Skin of body (tissue), 2 donors: ENCODE results near the gene ACTR2. TPM values are rescaled to one million over a fixed set of nuclear protein-coding genes. Genes with fewer than 3 reads are reported as not detected.

Experiments
- DNase-seq: peaks from one replicate; lab custom pipeline; 2025; lab: John Stamatoyannopoulos, UW
- total RNA-seq: library from RNA; depleted of rRNA; stranded (reverse); fragments of >200 nt; gene quantifications from one replicate; pipeline ENCODE4 v1.2.3, GENCODE V29; 2014

ACTR2 gene
- total RNA-seq, 1 donor from 2014 or later = 126 TPM

DNA sequence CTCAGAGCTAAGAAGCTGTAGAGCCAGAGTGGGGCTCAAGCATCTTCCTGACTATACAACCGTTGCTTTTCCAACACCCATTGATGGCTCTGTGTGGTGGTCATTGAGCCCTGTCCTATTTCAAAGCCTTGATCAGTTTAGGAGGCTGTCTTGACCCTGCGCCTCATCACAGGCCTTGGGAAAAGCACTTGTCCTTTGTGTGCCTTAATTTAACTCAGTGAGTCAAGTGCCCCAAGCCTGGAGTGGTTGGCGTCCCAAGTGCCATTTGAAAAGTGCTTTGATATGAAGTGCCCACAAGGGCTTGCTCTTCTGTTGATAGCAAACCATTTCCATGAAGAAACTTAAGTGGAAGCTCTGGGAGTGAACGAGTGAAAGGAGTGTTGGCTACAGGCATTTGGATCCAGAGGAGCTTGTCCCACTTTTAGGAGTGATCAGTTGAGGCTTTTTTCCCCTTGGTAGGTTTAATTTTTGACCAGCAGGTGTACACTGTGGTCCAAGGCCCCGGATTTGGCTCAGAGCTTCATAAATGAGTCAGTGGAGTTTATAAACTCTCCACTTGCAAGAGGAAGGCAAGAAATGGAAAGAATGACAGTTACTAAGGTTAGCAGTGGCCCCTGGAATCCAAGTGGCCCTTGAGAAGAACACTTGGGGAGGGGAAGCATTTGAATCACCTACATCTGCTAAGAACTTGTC lies 50.3 kb downstream of the ACTR2 start:
- no peak for DNase-seq

DNA sequence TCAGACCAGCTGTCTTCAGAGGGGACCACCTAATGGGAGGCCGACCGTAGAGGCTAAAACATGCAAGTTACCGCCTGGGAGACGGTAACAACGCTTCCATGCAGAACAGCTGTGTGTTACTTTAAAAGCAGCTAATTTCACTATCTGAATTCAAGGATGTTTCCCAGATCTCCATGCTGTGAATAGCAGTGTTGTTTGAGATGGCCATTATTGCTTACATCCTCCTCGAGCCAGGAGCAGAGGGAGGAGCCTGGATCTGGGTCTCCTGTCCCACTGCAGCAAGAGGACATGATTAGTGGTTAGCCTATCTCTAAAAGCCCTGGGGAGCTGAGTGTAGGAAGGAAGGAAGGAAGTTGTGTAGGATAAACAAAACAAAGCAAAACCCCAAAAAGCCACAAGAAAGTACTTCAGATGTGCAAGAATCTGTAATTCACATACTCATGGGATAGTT lies 50.9 kb downstream of the ACTR2 start:
- peak; percentile 16 for DNase-seq

DNA sequence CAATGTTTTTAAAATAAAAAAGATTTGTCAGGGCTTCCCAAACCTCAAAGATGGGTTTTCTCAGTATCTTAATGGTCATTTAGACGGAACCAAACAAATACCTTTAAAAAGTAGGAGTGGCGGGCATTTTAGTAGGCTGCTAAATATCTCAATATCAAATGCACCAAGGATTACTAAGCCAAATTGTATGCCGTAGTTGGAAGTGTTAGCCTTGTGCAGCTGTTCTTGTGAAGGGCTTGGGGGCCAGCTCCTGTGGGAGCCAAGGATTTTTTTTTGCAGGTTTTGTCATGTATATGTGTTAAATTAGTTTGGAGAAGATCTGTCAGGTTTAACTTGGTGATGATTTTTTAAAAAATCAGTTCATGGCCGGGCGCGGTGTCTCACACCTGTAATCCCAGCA lies 52.1 kb downstream of the ACTR2 start:
- DNase-seq = no peak

DNA sequence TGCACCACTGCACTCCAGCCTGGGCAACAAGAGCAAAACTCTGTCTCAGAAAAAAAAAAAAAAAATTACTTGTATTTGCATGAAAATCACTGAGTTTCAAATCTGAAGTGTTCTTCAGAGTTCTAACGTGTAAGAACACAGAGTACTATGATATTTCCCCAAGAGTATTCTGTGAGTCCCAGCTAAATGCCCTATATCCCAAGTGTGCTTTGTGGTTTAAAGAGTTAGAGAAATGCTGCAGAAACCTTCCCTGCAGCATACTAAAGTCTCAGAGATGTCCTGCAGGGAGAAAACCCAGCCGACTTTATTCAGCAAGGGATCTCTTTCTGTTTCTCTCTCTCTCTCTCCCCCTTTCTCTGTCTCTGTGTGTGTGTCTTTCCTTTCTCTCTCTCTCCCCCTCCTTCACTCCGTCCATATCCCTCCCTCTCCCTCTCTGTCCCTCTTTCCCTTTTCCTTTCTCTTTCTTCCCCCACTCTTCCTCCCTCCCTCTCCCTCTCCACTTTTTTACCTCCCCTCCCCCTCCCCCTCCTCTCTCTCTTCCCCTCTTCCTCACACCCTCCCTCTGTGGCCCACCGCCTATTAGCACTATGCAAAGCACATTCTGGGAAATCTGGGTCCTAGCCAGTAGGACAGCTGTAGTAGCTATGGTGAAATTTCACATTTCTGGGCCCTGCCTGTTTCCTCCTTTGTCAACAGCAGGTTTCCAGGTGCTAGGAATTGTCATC lies 54.2 kb downstream of the ACTR2 start:
- peak; percentile 69 for DNase-seq

DNA sequence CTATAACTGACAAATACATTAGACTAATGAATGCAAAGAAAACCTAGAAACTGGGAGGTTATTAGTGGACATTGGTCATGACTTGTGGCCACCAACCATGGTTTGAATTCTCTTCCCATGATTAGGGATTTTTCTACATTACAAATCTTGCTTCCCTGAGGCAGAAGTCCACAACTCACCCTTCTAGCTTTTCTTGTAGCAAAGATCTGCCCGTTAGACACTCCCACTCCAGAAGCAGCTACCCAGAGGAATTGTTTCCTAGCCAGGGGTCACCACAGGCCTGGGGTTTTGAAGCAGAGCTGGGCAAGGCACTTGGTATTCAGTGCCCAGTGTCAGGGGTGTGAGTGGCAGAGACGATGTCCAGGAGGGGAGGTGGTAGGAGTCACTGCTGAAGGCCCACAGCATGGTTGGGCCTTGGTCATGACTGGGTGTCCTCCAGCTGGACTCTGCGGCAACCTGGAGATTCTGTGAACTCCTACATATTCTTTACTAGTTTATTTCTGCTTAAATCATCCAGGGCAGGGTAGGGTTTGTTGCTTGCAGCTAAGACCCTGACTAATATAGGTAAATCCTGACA lies 54.9 kb downstream of the ACTR2 start:
- no peak for DNase-seq

DNA sequence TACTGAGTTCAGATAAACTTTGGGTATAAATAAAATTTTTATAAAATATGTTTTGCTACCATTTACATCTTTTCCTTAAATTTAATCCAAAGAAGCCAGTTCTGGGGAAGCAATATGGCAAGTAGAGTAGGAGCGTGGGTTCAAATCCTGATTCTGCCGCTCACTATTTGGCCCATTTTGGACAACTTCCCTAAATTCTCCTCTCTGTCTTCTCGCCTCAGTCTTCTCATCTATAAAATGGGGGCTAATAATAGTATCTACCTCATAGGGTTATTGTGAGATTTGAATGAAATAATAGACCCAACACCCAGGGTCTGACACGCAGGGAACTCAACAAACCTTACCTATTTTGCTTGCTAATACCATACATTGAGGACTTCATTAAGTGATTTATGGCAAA lies 59.7 kb downstream of the ACTR2 start:
- DNase-seq = no peak

DNA sequence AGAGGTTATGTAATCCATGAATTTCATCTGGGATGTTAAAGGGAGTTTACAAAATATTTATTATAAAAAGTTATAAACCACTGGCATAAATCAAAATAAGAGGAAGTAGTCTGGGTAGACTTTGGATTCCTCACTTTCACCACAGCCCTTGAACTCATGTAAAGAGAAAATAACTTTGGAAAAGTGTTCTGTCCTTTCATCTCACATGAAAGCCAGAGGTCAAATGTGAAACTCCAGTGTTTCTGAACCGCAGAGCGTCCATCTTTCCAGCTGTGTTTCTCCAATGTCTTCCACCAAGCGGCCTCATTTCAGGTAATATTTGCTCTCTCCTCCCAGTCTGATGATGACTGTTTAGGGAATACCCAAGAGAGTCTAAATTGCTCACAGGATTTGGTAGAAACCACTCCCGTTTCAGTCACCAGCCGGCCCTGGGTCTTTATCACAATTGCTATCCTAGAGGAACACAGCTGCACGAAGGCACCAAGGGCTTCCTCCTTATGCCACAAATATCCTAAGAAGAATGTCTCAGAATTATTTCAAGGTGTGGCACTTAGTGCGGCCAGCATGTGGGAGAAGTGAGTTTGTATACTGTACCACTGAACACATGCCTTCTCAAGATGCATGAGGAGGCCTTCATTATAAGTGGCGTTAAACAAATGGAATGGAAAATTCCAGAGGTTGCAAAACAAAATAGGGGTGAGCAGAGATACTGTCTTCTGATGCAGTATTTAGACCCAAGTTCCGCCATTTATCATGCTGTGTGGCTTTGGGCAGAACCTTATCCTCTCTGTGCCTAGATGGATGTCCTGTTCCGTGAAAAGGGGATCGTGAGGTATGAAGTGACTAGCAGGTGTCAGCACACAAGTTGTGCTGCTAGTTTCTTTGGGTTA lies 63.8 kb downstream of the ACTR2 start:
- peak; percentile 5 for DNase-seq

DNA sequence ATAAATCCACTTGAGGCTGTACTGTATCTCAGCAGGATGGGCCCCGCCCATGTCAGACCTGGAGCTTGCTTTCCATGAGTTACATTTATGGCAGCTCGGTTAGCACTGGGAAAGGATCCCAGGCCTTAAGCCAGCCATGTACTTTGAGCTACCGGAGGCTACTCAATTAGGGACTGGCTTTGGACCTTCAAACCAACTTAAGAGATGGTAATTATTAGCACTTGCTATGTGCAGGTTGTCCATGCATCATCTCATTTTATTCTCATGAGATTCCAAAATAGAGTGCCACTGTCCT lies 64.4 kb downstream of the ACTR2 start:
- DNase-seq = no peak

DNA sequence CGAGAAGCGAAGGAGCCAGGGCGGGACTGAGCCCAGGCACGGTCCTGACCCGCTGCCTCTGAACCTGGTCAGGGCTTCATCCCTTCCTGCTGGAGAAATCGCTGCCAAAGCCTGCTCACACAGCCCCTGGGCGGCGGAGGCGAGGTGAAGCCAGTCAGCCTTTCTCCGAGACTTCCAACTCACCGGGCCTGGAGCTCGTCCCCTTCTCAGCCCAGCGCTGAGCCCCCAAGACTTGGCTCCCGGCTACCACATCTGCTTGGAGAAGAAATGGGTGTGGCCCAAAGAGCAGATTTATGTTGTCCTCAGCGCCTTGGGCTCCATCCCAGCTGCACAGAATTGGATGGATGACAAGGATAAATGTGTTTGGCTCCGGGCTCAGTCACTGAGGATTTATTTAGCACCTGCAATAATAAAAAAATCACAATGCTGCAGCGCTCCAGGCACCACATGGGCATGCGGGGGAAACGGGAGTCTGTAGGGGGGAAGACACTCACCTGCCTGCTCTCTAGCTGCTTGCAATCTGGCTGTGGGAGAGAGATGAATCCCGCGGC lies 64.9 kb downstream of the ACTR2 start:
- DNase-seq = peak; percentile 82

DNA sequence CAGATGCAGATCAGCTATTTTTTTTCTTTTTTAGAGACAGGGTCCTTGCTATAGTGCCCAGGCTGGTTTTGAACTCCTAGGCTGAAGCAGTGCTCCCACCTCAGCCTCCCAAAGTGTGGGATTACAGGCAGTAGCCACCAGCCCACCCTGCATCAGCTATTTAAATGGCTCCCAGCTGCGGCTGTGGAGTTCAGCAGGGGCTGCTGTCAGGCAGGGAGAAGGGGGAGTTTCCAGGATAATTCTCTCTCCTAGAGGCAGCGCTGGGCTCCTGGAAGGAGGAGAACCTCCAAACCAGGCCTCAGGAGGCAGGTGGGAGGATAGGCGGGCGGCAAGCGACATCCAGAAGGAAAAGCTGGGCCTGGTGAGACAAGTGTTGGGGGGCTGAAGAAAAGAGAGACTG lies 65.7 kb downstream of the ACTR2 start:
- no peak for DNase-seq

DNA sequence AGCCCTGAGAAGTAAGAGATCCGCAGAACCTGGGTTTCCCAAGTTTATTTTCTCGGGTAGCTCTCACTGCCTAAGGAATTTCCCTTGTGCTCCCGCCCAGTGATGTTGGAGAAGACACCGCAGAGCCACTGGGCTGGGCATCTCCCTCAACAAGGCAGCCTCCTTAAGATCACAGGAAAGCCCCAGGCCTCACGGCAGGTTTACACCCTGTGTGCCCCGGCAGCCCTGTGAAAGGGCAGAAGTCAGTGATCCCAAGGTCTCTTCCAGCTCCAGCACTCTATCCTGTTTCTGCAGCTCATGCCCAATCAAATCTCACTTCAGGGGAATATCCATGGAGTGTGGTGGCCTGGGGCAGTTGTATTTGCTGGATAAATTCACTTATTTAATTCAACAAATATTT lies 66.5 kb downstream of the ACTR2 start:
- no peak for DNase-seq

DNA sequence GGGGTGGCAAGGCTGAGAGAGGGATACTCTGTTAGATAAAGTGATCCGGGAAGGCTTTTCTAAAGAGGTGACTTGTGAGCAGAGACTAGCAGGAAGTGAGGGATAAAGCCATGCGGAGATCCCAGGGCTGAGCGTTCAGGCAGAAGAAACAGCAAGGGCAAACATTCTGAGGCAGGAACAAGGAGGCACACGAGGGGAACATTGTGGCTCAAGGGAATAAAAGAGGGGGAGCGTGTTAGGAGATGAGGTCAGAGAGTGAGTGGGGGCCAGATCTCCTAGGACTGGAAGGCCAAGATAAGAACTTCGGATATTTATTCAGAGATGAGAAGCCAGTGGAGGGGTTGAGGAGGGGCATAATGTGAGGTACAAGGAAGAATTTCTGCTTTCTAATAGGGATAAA lies 67.1 kb downstream of the ACTR2 start:
- DNase-seq = no peak

DNA sequence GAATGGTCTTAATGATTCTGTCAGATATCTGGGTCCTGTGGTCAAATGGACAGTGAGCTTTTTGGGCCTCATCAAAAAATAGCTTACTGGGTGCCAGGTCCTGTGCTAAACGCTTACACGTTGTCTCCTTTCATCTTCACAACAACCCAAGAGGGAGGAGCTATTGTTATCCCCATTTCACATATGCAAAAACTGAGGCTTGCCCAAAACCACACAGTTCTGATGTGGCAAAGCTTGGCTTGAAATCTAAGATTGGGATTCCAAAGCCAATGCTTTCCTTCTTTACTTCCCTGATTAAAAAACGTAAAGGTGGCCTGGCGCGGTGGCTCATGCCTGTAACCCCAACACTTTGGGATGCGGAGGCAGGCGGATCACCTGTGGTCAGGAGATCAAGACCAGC lies 69.3 kb downstream of the ACTR2 start:
- no peak for DNase-seq

DNA sequence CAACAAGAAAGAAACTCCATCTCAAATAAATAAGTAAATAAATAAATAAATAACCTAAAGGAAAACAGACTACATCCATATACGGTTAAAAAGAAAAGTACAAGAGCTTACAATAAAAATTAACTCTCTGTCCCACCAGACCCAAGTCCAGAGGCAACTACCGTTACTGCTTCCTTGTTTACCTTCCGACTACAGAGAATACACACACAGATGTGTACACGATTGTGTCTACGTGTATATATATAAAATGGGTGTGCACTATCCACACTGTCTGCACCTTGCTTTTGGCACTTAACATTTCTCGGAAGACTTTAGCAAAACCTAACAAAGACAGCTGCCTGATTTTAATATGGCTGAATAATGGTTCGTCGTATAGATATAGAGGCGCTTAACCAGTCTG lies 69.9 kb downstream of the ACTR2 start:
- DNase-seq = no peak

DNA sequence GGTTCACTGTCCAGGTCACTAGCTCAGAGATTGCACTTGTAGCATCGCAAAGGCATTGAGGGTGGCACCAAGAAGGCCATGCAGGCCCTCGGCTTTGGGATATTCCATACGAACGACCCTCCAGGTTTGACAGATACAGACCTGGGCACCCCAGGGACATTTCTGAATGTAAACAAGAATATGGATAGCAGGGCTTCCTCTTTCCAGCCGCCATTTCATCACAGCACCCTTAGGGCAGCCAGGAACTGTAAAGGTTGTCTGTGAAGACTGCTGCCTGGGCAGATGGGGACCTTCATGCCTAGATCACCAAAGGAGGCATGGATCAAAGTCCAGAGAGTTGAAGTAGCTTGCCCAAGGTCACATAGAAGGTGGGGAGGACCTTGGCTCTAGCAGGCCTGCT lies 70.5 kb downstream of the ACTR2 start:
- no peak for DNase-seq

DNA sequence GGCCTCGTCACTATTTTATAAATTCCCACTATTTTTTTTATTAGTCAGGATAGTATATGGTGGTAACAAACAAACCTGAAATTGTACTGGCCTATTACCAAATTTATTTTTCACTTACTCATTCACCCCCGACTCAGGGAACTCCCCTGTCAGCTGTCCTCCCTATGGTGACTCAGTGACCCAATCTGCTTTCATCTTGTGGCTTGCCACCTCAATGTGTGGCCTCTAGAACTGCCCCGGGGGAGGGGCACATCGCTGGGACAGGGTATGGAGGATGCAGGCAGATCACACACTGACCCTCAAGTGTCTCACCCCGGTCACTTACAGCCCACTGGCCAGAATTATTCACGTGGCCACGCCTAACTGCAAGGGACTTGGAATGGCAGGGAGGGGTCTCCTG lies 71.6 kb downstream of the ACTR2 start:
- DNase-seq = no peak

DNA sequence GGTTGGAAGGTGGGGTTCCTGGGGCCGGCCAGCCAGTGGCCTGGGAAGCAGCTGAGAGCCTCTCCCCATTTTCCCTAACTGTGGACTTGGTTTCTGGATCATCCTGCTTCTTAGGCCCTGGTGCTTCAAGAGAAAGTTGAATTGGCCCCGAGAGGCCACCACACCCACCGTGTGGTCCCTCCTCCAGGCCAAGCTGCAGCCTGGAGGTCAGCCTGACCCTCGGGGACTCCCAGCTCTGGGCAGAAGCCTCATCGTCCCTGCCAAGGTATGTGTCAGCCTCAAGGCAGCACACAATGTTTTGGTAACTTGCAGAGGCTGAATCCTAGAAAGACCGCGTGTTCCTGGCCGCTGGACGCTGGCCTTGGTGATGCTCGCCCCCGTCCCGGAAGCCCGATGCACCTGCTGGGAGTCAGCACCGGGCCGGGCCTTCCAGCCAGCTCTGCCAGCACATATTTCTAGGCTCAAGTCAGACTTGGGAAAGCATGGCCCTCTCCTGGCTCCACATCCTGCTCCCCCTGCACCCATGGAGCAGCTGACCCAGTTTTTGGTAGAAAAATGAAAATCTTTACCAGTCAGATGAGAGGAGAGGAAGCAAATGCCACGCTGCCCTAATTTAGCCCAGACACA lies 72.6 kb downstream of the ACTR2 start:
- DNase-seq = peak; percentile 75

DNA sequence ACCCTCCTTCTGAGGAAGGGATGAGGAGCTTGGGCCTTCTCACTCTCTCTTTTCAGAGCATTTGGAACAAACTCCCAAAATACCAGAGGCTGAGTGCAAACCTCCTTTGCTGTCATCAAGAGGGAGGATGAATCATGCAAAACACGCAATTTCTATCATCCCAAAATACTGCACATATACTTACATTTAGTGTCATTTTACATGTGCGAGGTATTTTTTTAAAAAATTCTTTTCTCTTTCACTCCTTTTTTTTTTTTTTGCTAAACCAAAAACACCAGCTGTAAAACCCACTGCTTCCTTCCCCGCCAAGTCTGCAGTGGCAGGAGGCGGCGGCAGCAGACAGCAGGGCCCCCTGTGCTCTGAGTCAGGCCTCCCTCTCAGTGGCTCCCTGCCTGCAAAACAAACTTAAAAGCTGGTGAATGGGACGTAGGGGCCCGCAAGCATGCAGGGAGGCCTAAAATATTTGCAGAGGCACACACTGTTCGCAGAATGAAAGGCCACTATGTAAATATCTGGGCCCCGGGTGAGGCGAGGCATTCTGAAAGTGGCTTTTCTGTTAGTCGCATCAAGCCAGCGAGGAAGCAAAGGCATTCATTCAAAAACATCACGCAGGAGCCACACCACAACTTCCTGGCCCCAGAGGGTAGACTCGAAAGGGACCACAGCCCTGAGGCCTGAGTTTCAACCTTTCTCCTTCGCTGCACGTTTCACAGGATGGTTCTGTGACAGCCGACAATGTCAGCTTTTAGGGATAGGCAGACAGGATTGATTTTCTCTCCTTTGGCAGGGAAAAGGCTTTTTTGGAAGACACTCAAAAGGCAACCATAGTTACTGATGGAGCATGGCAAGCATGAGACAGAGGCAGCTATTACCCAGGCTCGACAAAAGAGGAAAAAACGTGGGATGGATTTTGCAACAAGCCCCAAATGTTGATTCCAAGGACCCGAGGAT lies 73.4 kb downstream of the ACTR2 start:
- DNase-seq = peak; percentile 86

DNA sequence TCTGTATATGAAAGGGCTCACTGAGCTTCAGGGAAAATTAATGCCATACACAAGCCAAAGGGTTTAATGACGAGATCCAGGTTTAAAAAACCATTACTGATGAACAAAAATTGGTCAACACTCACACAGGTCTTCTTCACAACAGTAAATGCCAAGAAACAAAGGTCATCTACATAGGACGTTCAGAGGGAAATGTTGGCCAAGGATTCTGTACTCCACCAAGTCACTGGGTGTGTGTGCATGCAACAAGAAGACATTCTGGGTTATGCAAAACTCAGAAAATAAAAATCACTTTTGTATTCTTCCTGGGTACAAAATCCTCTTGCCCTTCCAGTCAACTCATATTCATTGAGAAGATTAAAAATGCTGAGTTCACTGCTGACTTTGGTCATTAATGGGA lies 78.3 kb downstream of the ACTR2 start:
- DNase-seq = no peak

DNA sequence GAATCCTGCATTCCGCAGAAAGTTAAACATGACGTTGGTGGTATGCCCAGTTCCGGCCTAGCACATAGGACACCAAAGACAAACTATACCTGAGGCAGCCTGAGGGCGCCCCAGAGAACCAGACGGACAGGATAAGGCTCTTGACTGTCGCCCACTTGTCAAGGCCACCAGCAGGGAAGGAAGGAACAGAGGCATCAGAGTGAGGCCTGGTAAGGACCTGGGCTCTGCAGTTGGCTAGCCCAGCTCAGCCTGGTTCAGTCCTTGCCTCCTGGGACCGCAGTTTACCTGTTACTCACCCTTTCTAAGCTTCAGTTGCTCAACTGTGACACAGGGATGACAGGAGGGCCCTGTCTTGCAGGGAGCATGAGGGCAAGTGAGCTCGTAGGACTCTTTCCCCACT lies 82.1 kb downstream of the ACTR2 start:
- no peak for DNase-seq
